Nephron progenitor cell (in vitro differentiated cells): ENCODE data around the gene RNF103.

Experiments
- DNase-seq: peaks from one replicate; pipeline ENCODE4 v3.0.0; 2021
- H3K27ac Mint-ChIP-seq: 2 replicates; pipeline ENCODE4 v1.8.0; 2021; ENCODE audit warnings: mild to moderate bottlenecking, moderate library complexity, mixed read lengths
- H3K27me3 Mint-ChIP-seq: 2 replicates; pipeline ENCODE4 v1.8.0; 2021; ENCODE audit warnings: mild to moderate bottlenecking, low read depth, mixed read lengths; ENCODE audit not compliant: poor library complexity
- H3K36me3 Mint-ChIP-seq: 2 replicates; pipeline ENCODE4 v1.8.0; 2021; ENCODE audit warnings: low read depth, mixed read lengths
- H3K4me1 Mint-ChIP-seq: 2 replicates; pipeline ENCODE4 v1.8.0; 2021; ENCODE audit warnings: mixed read lengths
- H3K4me3 Mint-ChIP-seq: 2 replicates; pipeline ENCODE4 v1.8.0; 2021; ENCODE audit warnings: mild to moderate bottlenecking, moderate library complexity, mixed read lengths
- H3K9me3 Mint-ChIP-seq: 2 replicates; pipeline ENCODE4 v1.8.0; 2021; ENCODE audit warnings: mild to moderate bottlenecking, moderate library complexity, mixed read lengths
- CTCF ChIP-seq: fragments of 200-600 bp; sonication (generic); IDR thresholded peaks from 2 replicates; pipeline ENCODE4 v1.5.0; 2021; ENCODE audit warnings: antibody characterized with exemption

RNF103 gene

GRCh38 chr2:86570059-86570458 lies 53.6 kb downstream of the RNF103 start:
- TF ChIP-seq CTCF: no peak
- H3K4me1 Mint-ChIP-seq: no peaks in the 10 kb centered on the region
- H3K4me3 Mint-ChIP-seq: no peak overlapping the region
- no peak overlapping the region for H3K27ac Mint-ChIP-seq
- DNase-seq: no peak
- no peaks in the 10 kb centered on the region for H3K36me3 Mint-ChIP-seq
- peaks cover 4% of the 10 kb centered on the region for H3K27me3 Mint-ChIP-seq
- peaks cover 6% of the 10 kb centered on the region for H3K9me3 Mint-ChIP-seq

GRCh38 chr2:86566821-86567190 lies 56.9 kb downstream of the RNF103 start:
- Mint-ChIP-seq H3K4me3 (no peak overlapping the region), H3K4me1 (peaks cover 17% of the 10 kb centered on the region), H3K36me3 (no peaks in the 10 kb centered on the region), H3K27me3 (peaks cover 10% of the 10 kb centered on the region), H3K9me3 (peaks cover 21% of the 10 kb centered on the region), H3K27ac (no peak overlapping the region)
- DNase-seq: no peak
- no peak for TF ChIP-seq CTCF

- Mint-ChIP-seq H3K4me1 (peaks cover 22% of the 10 kb centered on the region), H3K4me3 (no peak overlapping the region), H3K36me3 (no peaks in the 10 kb centered on the region), H3K9me3 (peaks cover 21% of the 10 kb centered on the region), H3K27me3 (peaks cover 10% of the 10 kb centered on the region), H3K27ac (no peak overlapping the region)
- TF ChIP-seq CTCF: no peak
- DNase-seq: no peak
These were observed 57.4 kb downstream of the RNF103 start for GRCh38 chr2:86566158-86566820.

- no peak for TF ChIP-seq CTCF
- peak overlapping the region; percentile 100 for H3K27ac Mint-ChIP-seq
- H3K27me3 Mint-ChIP-seq: peaks cover 10% of the 10 kb centered on the region
- DNase-seq: no peak
- H3K4me3 Mint-ChIP-seq: peak overlapping the region; percentile 94
- H3K9me3 Mint-ChIP-seq: peaks cover 27% of the 10 kb centered on the region
- peaks cover 24% of the 10 kb centered on the region for H3K4me1 Mint-ChIP-seq
- no peaks in the 10 kb centered on the region for H3K36me3 Mint-ChIP-seq
These were observed 60.0 kb downstream of the RNF103 start for GRCh38 chr2:86563650-86564061.

- peaks cover 25% of the 10 kb centered on the region for H3K9me3 Mint-ChIP-seq
- peaks cover 24% of the 10 kb centered on the region for H3K4me1 Mint-ChIP-seq
- peak within 1 kb of the TSS; percentile 94 for H3K4me3 Mint-ChIP-seq
- DNase-seq: peak; percentile 92
- TF ChIP-seq CTCF: no peak
- H3K27ac Mint-ChIP-seq: peak within 1 kb of the TSS; percentile 100
- no peaks in the 10 kb centered on the region for H3K36me3 Mint-ChIP-seq
- H3K27me3 Mint-ChIP-seq: peaks cover 10% of the 10 kb centered on the region
These were observed 60.6 kb downstream of the RNF103 start, which contains the start of gene CHMP3 for GRCh38 chr2:86562922-86563649. Gene CHMP3, minus strand, starts transcription at chr2:86563443. Its CDS starts 95 bp downstream, at chr2:86563348.
